ENCODE data around the gene ELL2. TPM values are rescaled to one million over a fixed set of nuclear protein-coding genes. Genes with fewer than 3 reads are reported as not detected.

ELL2 gene
- total and polyA plus RNA-seq, 9 of the 15 experiments (the other 6 are each of a cell fraction or from before 2014, with no cell fraction given) = 4.3 to 18.3 (median 14.5) TPM

- no TSS peak for BruUV-seq (replicated peaks)
- peak in 2 of 4 experiments; percentile 13 to 53 for DNase-seq (ENCODE audit: extremely low read depth in 1 of 4, low spot score in 3 of 4)
- intact Hi-C loops (cut with micrococcal nuclease) = no loop called here
Observed at GRCh38 chr5:95993266-95993665, 31.6 kb upstream of the ELL2 start.

More at GRCh38 chr5:95993266-95993665, 31.6 kb upstream of the ELL2 start:
- ChIA-PET POLR2A (no interaction called here), CTCF (ENCODE audit: low intra/inter-chr PET ratio) (no interaction called here)
- ATAC-seq (peak; percentile 77), FAIRE-seq (no peak)
- H2AFZ ChIP-seq (ENCODE audit: low read depth, low read length) = no peak overlapping the region
- H3K9ac ChIP-seq (ENCODE audit: insufficient read depth in 1 of 2, low read depth in 2 of 2, low read length in 2 of 2) = no peak overlapping the region
- no peak overlapping the region for H3K27ac ChIP-seq (ENCODE audit: extremely low read depth, low read depth, low read length)
- no peak overlapping the region for H3K4me2 ChIP-seq (ENCODE audit: insufficient read depth, low read length)
- no peaks in the 10 kb centered on the region for H3K9me3 ChIP-seq (replicated peaks; ENCODE audit: control insufficient read depth, insufficient read depth, low read depth, low read length)
- peaks cover 0 to 5% of the 10 kb centered on the region in 2 experiments; a peak in 2 of 5 replicates for H3K4me1 ChIP-seq (replicated peaks in 1 of 2; ENCODE audit: control insufficient read depth in 2 of 2, insufficient read depth in 2 of 2, low read length in 2 of 2)
- 0 out of 4 replicates have a peak, but pooled peaks of 1 of the 2 experiments have one; percentile 8 for TF ChIP-seq RCOR1 (IDR thresholded peaks at IDR 0.05; ENCODE audit: borderline replicate concordance in 1 of 2, low read depth in 2 of 2, low read length in 2 of 2)
- TF ChIP-seq UBTF (IDR thresholded peaks at IDR 0.05; ENCODE audit: borderline replicate concordance in 1 of 2, low read depth in 2 of 2, low read length in 2 of 2) = no peak
- no peak for TF ChIP-seq ZFP1 (CRISPR knock-in tag; IDR thresholded peaks at IDR 0.05)
- TF ChIP-seq SRSF9 (IDR thresholded peaks at IDR 0.05; ENCODE audit: borderline replicate concordance, low read depth, low read length) = no peak
- TF ChIP-seq, protein P1, sequence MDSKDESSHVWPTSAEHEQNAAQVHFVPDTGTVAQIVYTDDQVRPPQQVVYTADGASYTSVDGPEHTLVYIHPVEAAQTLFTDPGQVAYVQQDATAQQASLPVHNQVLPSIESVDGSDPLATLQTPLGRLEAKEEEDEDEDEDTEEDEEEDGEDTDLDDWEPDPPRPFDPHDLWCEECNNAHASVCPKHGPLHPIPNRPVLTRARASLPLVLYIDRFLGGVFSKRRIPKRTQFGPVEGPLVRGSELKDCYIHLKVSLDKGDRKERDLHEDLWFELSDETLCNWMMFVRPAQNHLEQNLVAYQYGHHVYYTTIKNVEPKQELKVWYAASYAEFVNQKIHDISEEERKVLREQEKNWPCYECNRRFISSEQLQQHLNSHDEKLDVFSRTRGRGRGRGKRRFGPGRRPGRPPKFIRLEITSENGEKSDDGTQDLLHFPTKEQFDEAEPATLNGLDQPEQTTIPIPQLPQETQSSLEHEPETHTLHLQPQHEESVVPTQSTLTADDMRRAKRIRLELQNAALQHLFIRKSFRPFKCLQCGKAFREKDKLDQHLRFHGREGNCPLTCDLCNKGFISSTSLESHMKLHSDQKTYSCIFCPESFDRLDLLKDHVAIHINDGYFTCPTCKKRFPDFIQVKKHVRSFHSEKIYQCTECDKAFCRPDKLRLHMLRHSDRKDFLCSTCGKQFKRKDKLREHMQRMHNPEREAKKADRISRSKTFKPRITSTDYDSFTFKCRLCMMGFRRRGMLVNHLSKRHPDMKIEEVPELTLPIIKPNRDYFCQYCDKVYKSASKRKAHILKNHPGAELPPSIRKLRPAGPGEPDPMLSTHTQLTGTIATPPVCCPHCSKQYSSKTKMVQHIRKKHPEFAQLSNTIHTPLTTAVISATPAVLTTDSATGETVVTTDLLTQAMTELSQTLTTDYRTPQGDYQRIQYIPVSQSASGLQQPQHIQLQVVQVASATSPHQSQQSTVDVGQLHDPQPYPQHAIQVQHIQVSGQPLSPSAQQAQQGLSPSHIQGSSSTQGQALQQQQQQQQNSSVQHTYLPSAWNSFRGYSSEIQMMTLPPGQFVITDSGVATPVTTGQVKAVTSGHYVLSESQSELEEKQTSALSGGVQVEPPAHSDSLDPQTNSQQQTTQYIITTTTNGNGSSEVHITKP (IDR thresholded peaks at IDR 0.05; ENCODE audit: partially characterized antibody) = peak; percentile 84
- H3K4me3 ChIP-seq = no peak overlapping the region
- in situ Hi-C loops (cut with MboI) = no loop called here
- no peaks in the 10 kb centered on the region for H3K79me2 ChIP-seq (ENCODE audit: control insufficient read depth, insufficient read depth, low read length)
- H3K27me3 ChIP-seq (ENCODE audit: control insufficient read depth in 2 of 2, insufficient read depth in 2 of 2, low read length in 2 of 2) = no peaks in the 10 kb centered on the region
- no peaks in the 10 kb centered on the region for H4K20me1 ChIP-seq (replicated peaks; ENCODE audit: control insufficient read depth, insufficient read depth, low read length)
- H3K36me3 ChIP-seq (ENCODE audit: control insufficient read depth, insufficient read depth, low read length) = no peaks in the 10 kb centered on the region
- H3K9me1 ChIP-seq (ENCODE audit: control insufficient read depth, insufficient read depth, low read length) = no peaks in the 10 kb centered on the region

Data from K562 (cell line).